NCI-H2107 treated with DMSO at 0.1 percent for 48 hours (cell line): Measurements from ENCODE around the gene RSRC2.

ENCODE experiments used
- DNase-seq: peaks from one replicate; lab custom pipeline; 2025; ENCODE audit not compliant: unreplicated experiment; lab: John Stamatoyannopoulos, UW

The RSRC2 gene

GRCh38 chr12:122454250-122454721 is 72.5 kb downstream of the RSRC2 start:
- DNase-seq = no peak
